GM12878 (cell line): ENCODE measurements around the gene NOP9. TPM values are rescaled to one million over a fixed set of nuclear protein-coding genes. Genes with fewer than 3 reads are reported as not detected.

Experiments
- ATAC-seq: fragments of 200-7000 bp; cut with Tn5 transposase; 3 replicates; pipeline ENCODE4 v1.9.1; 2020; ENCODE audit warnings: mild to moderate bottlenecking, moderate library complexity
- BruUV-seq: library from RNA; stranded (reverse); fragments of 400-500 nt; replicated peaks from 2 replicates; lab custom pipeline; 2021; lab: Mats Ljungman, UMichigan
- CTCF ChIA-PET: fragments of 300-600 bp; sonication (Branson Sonifier 250); formaldehyde crosslinking; extraction: SDS; loops from one replicate; lab custom pipeline; 2021; ENCODE audit warnings: inconsistent platforms; lab: Yijun Ruan, JAX
- POLR2A ChIA-PET: fragments of 350-600 bp; formaldehyde crosslinking; extraction: SDS; loops from one replicate; lab custom pipeline; 2021; ENCODE audit warnings: inconsistent platforms; lab: Charles Lee
- RAD21 ChIA-PET: fragments of 300-600 bp; sonication (Branson Sonifier 250); formaldehyde crosslinking; loops from one replicate; lab custom pipeline; 2023; ENCODE audit warnings: antibody characterized with exemption; ENCODE audit not compliant: unreplicated experiment; lab: Charles Lee
- SMC1A ChIA-PET: fragments of 300-600 bp; sonication (Branson Sonifier 250); formaldehyde crosslinking; loops from one replicate; lab custom pipeline; 2023; ENCODE audit not compliant: unreplicated experiment, uncharacterized antibody; lab: Charles Lee
- DNase-seq: peaks from one replicate; pipeline ENCODE4 v3.0.0-alpha.2; 2011; ENCODE audit warnings: low read depth, low spot score
- FAIRE-seq: peaks from 3 replicates; lab custom pipeline; 2011; peaks lifted over from hg19 to GRCh38; lab: Jason Lieb, UNC
- H2AFZ ChIP-seq: 2 replicates; pipeline ENCODE4 v1.6.0; 2011; ENCODE audit warnings: low read depth, low read length, control low read depth; ENCODE audit not compliant: control insufficient read depth
- H3K27ac ChIP-seq: 2 replicates; pipeline ENCODE4 v1.5.1; 2011; ENCODE audit warnings: control low read depth; ENCODE audit not compliant: control insufficient read depth, insufficient read depth
- H3K27me3 ChIP-seq, 2 experiments: replicated peaks in 1 of 2; 2 replicates each; pipeline versions ENCODE4 v1.6.0 to v1.6.1; 2011; ENCODE audit warnings: low read length in 1 of 2; ENCODE audit not compliant: control insufficient read depth in 2 of 2, insufficient read depth in 2 of 2
- H3K36me3 ChIP-seq, 2 experiments: 2 replicates each; pipeline ENCODE4 v1.5.1; 2011; ENCODE audit warnings: low read length in 1 of 2; ENCODE audit not compliant: control insufficient read depth in 2 of 2, insufficient read depth in 2 of 2
- H3K4me1 ChIP-seq: 2 replicates; pipeline ENCODE4 v1.6.1; 2011; ENCODE audit warnings: mild to moderate bottlenecking, low read length, moderate library complexity, mixed read lengths; ENCODE audit not compliant: control insufficient read depth, insufficient read depth
- H3K4me2 ChIP-seq: 2 replicates; pipeline ENCODE4 v1.6.0; 2011; ENCODE audit warnings: control low read depth; ENCODE audit not compliant: control insufficient read depth, insufficient read depth
- H3K4me3 ChIP-seq: fragments of 200-600 bp; sonication (generic); 2 replicates; pipeline ENCODE4 v1.5.1; 2016
- H3K79me2 ChIP-seq: 2 replicates; pipeline ENCODE4 v1.6.0; 2011; ENCODE audit warnings: low read length; ENCODE audit not compliant: control insufficient read depth, insufficient read depth
- H3K9ac ChIP-seq: 2 replicates; pipeline ENCODE4 v1.8.0; 2011; ENCODE audit warnings: low read length, control low read depth, mixed read lengths; ENCODE audit not compliant: control insufficient read depth, insufficient read depth
- H3K9me3 ChIP-seq: replicated peaks from 3 replicates; pipeline ENCODE4 v1.5.1; 2011; ENCODE audit warnings: mild to moderate bottlenecking, low read length; ENCODE audit not compliant: control insufficient read depth, insufficient read depth
- H4K20me1 ChIP-seq: 2 replicates; pipeline ENCODE4 v1.6.0; 2011; ENCODE audit not compliant: control insufficient read depth, insufficient read depth
- BHLHE40 ChIP-seq, 2 experiments: fragments of 450-650 bp in 1 of 2; IDR thresholded peaks; 2 replicates each; pipeline ENCODE4 v1.6.1; 2011 to 2017; ENCODE audit warnings: low read depth in 2 of 2, borderline replicate concordance in 1 of 2, improper control_type of control experiment in 1 of 2, low read length in 1 of 2, mild to moderate bottlenecking in 1 of 2
- PBX3 ChIP-seq: IDR thresholded peaks from 2 replicates; pipeline ENCODE4 v1.6.1; 2011; ENCODE audit warnings: mild to moderate bottlenecking, low read depth, low read length, moderate library complexity; ENCODE audit not compliant: insufficient replicate concordance
- POLR2A ChIP-seq: IDR thresholded peaks from 2 replicates; pipeline ENCODE4 v1.6.1; 2011; ENCODE audit warnings: low read depth, mild to moderate bottlenecking, low read length
- SUZ12 ChIP-seq: fragments of 200-600 bp; sonication (generic); IDR thresholded peaks from one replicate; pipeline ENCODE4 v1.6.1; 2018; ENCODE audit warnings: antibody characterized with exemption, mild to moderate bottlenecking; ENCODE audit not compliant: unreplicated experiment
- TCF12 ChIP-seq: IDR thresholded peaks from 2 replicates; pipeline ENCODE4 v1.6.1; 2011; ENCODE audit warnings: low read depth, mild to moderate bottlenecking, low read length
- WGBS: methylation state at CpG from one replicate; pipeline ENCODE4 v1.1.6; 2016; ENCODE audit warnings: low lambda C conversion rate; ENCODE audit not compliant: insufficient replicate concordance, insufficient coverage; ENCODE audit errors: missing lambda C conversion rate; 5-methylcytosine and 5-hydroxymethylcytosine counted together
- in situ Hi-C: fragments of 300-500 bp; cut with MboI; formaldehyde crosslinking; loops from 9 replicates; pipeline ENCODE4 v1.14.3; 2018; ENCODE audit warnings: mixed read lengths
- intact Hi-C: fragments of 100-400 bp; cut with micrococcal nuclease; formaldehyde crosslinking; loops from one replicate; pipeline ENCODE4 v1.14.2; 2022; ENCODE audit not compliant: unreplicated experiment
- polyA plus RNA-seq, 11 experiments: library from polyadenylated mRNA; depleted of rRNA in 4 of 11; unstranded in 6 of 11; stranded (reverse) in 5 of 11; fragments of >200 nt; fragmentation: Nextera tagmentation in 4 of 11; fragmentation: Illumina TruSeq in 1 of 11; extraction: Ambion mirVana in 4 of 11; extraction: Trizol in 1 of 11; gene quantifications; 1 replicate in 1 of 11; 2 replicates in 10 of 11; pipeline versions ENCODE4 v1.2.1 to v1.2.3, GENCODE V29; 2011 to 2016; ENCODE audit warnings: inconsistent platforms in 2 of 11, missing spikeins in 2 of 11, low read depth in 1 of 11
- total RNA-seq, 4 experiments: library from RNA; depleted of rRNA in 3 of 4; stranded (reverse); fragments of >200 nt in 3 of 4; fragmentation: Illumina TruSeq in 1 of 4; extraction: Trizol in 1 of 4; gene quantifications; 2 replicates each; pipeline versions ENCODE4 v1.2.1 to v1.2.3, GENCODE V29; 2013 to 2021

The NOP9 gene
- total and polyA plus RNA-seq, 10 of the 15 experiments (the other 5 are each of a cell fraction or from before 2014, with no cell fraction given), result 2.4 to 43.9 (median 20.3) TPM

- peak; percentile 54; the same call in 1 of the 2 replicates for TF ChIP-seq POLR2A
- peak; percentile 20 to 72; a peak in 3 of 4 replicates for TF ChIP-seq BHLHE40 (IDR thresholded peaks at IDR 0.05; ENCODE audit: borderline replicate concordance in 1 of 2, low read depth in 2 of 2, low read length in 1 of 2)
- TF ChIP-seq TCF12, result 0 out of 2 replicates have a peak, but pooled peaks have one; percentile 42
- TF ChIP-seq SUZ12, result no peak
These were observed 11.3 kb downstream of the NOP9 start, which contains the start of gene LTB4R (continued) for GRCh38 chr14:24310646-24311604.

- no peaks in the 10 kb centered on the region for H4K20me1 ChIP-seq
- H3K79me2 ChIP-seq, result no peaks in the 10 kb centered on the region
- intact Hi-C loops, result no loop called here
- no TSS peak for BruUV-seq
- H2AFZ ChIP-seq, result no peak overlapping the region
- H3K27me3 ChIP-seq, result no peaks in the 10 kb centered on the region
- TF ChIP-seq PBX3, result no peak
- peak; percentile 32; the same call in 1 of the 2 replicates for TF ChIP-seq POLR2A
- TF ChIP-seq, all 136 proteins: peak for 1
- no peak for FAIRE-seq
- Histone ChIP-seq H3K4me3 (peak overlapping the region; percentile 47; the same call in 1 of the 2 replicates), H3K4me1 (peaks cover 37% of the 10 kb centered on the region), H3K36me3 (peaks cover 0 to 2% of the 10 kb centered on the region in 2 experiments; a peak in 3 of 4 replicates), H3K9me3 (no peaks in the 10 kb centered on the region), H3K4me2 (peak overlapping the region; percentile 46), H3K9ac (no peak overlapping the region; the same call in 1 of the 2 replicates), H3K27ac (no peak overlapping the region)
- 100% methylated on average over 1 of the region's 1 CpG for WGBS
- POLR2A ChIA-PET, result interaction anchor here (1.2 to 1.9 kb wide), 2 partner anchors 15 to 120 kb away, joined by 3 to 4 read pairs; no protein-coding TSS in a partner anchor
- CTCF ChIA-PET, result interaction anchor here (0.6 to 7.9 kb wide), 13 partner anchors 10 to 297 kb away, joined by 3 to 149 read pairs (median 4); partner anchors contain the start of genes DHRS1, IRF9, KHNYN and NOP9
- no peak for DNase-seq
- in situ Hi-C loops, result no loop called here
- RAD21 ChIA-PET, result interaction anchor here (1.0 to 1.9 kb wide), 3 partner anchors 15 to 70 kb away, joined by 3 to 7 read pairs (median 4); partner anchors contain the start of gene TINF2
- SMC1A ChIA-PET, result interaction anchor here (0.6 to 2.4 kb wide), 2 partner anchors 34 to 119 kb away, joined by 3 to 5 read pairs; no protein-coding TSS in a partner anchor
- 0 out of 3 replicates have a peak, but pooled peaks have one; percentile 3 for ATAC-seq
These were observed 12.4 kb downstream of the NOP9 start for GRCh38 chr14:24311837-24312615.
